OCI-LY1 (cell line): ENCODE measurements around the gene CTXND1.
"Not testable (repeated sequence)": the region's sequence is repeated elsewhere in the genome, so short reads cannot be mapped to it uniquely, and the experiment has no call there.

Experiments
- H2AFZ ChIP-seq: fragments of 200-600 bp; sonication (generic), shearing (Covaris generic); 2 replicates; pipeline ENCODE4 v1.6.0; 2014; ENCODE audit warnings: antibody characterized with exemption, mild to moderate bottlenecking, low read length
- H3F3A ChIP-seq: fragments of 200-600 bp; sonication (generic), shearing (Covaris generic); 2 replicates; pipeline ENCODE4 v1.6.0; 2014; ENCODE audit warnings: mild to moderate bottlenecking, antibody characterized with exemption, low read length, moderate library complexity; ENCODE audit not compliant: insufficient read depth
- H3K27ac ChIP-seq: fragments of 200-600 bp; sonication (generic); 2 replicates; pipeline ENCODE4 v1.5.1; 2014; ENCODE audit warnings: low read length, mixed run types, mild to moderate bottlenecking, low read depth; ENCODE audit not compliant: poor library complexity, severe bottlenecking
- H3K27me3 ChIP-seq: fragments of 200-600 bp; sonication (generic); 2 replicates; pipeline ENCODE4 v1.6.0; 2014; ENCODE audit warnings: antibody characterized with exemption, mild to moderate bottlenecking, low read length, moderate library complexity; ENCODE audit not compliant: insufficient read depth
- H3K36me3 ChIP-seq: fragments of 200-600 bp; sonication (generic); 2 replicates; pipeline ENCODE4 v1.6.1; 2014; ENCODE audit warnings: mild to moderate bottlenecking, antibody characterized with exemption, low read length, moderate library complexity, mixed read lengths; ENCODE audit not compliant: insufficient read depth
- H3K4me1 ChIP-seq: fragments of 200-600 bp; sonication (generic); 2 replicates; pipeline ENCODE4 v1.5.1; 2014; ENCODE audit warnings: mild to moderate bottlenecking, low read length, moderate library complexity; ENCODE audit not compliant: insufficient read depth, severe bottlenecking
- H3K4me2 ChIP-seq: fragments of 200-600 bp; sonication (generic), shearing (Covaris generic); 2 replicates; pipeline ENCODE4 v1.6.1; 2014; ENCODE audit warnings: low read length
- H3K4me3 ChIP-seq: fragments of 200-600 bp; sonication (generic); 2 replicates; pipeline ENCODE4 v1.5.1; 2014; ENCODE audit warnings: low read length, low read depth, mild to moderate bottlenecking, mixed read lengths; ENCODE audit not compliant: poor library complexity, severe bottlenecking
- H3K79me2 ChIP-seq: fragments of 200-600 bp; shearing (Covaris generic); 2 replicates; pipeline ENCODE4 v1.6.1; 2016; ENCODE audit warnings: mixed run types, low read length, mixed read lengths; ENCODE audit not compliant: insufficient read depth
- H3K9ac ChIP-seq: fragments of 200-600 bp; sonication (generic), shearing (Covaris generic); 2 replicates; pipeline ENCODE4 v1.6.1; 2014; ENCODE audit warnings: mild to moderate bottlenecking, low read length, mixed read lengths
- H3K9me2 ChIP-seq: fragments of 200-600 bp; sonication (generic), shearing (Covaris generic); 2 replicates; pipeline ENCODE4 v1.6.1; 2014; ENCODE audit warnings: low read depth, mild to moderate bottlenecking, low read length, mixed read lengths
- H3K9me3 ChIP-seq: fragments of 200-600 bp; shearing (Covaris generic); 2 replicates; pipeline ENCODE4 v1.6.1; 2014; ENCODE audit warnings: low read length, mixed read lengths
- H4K20me1 ChIP-seq: fragments of 200-600 bp; sonication (generic), shearing (Covaris generic); 2 replicates; pipeline ENCODE4 v1.6.0; 2016; ENCODE audit warnings: mild to moderate bottlenecking, low read length; ENCODE audit not compliant: insufficient read depth
- EZH2 ChIP-seq: fragments of 200-600 bp; sonication (generic), shearing (Covaris generic); IDR thresholded peaks from 2 replicates; pipeline ENCODE4 v1.8.0; 2017; ENCODE audit warnings: borderline replicate concordance, mixed run types, mild to moderate bottlenecking, antibody characterized with exemption, low read length, moderate library complexity, mixed read lengths
- TF ChIP-seq, protein P1 (sequence below): fragments of 200-600 bp; sonication (generic), shearing (Covaris generic); IDR thresholded peaks from 2 replicates; pipeline ENCODE4 v1.5.1; 2017; ENCODE audit warnings: mild to moderate bottlenecking, antibody characterized with exemption, low read length, moderate library complexity, mixed read lengths

Gene CTXND1

DNA sequence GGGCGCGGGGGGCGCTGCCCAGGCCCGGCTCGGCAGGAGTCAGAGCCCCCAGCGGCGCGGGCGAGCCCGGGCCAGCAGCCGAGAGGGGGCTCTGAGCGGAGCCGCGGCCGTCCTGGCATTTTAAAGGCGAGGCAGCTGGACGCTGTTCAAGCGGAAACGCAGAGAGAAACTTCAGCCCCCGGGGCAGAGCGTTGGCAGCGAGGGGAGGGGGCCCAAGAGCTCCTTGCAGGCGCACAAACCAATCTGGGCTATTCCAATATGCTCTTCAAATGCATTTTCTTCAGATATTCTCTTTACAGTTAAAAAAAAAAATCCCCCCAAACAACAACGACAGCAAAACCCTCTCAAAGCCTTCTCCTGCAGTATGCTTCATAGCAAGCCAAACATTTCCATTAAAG lies at the start of gene CTXND1:
TSS of gene CTXND1 (minus strand) at position 93 of the 398 bp plus-strand sequence. CDS start 50,264 bp downstream, outside the sequence.
- Histone ChIP-seq H3K4me3 (no peak within 1 kb of the TSS), H4K20me1 (no peaks in the 10 kb centered on the region), H3K9ac (no peak within 1 kb of the TSS), H2AFZ (no peak within 1 kb of the TSS), H3K9me3 (no peaks in the 10 kb centered on the region), H3K27ac (no peak within 1 kb of the TSS), H3K36me3 (no peaks in the 10 kb centered on the region), H3K4me1 (no peaks in the 10 kb centered on the region), H3K4me2 (no peak within 1 kb of the TSS), H3K79me2 (no peaks in the 10 kb centered on the region), H3F3A (no peaks in the 10 kb centered on the region), H3K9me2 (no peaks in the 10 kb centered on the region), H3K27me3 (0 out of 2 replicates have a peak, but pooled peaks cover 5% of the 10 kb centered on the region)
- no peak for TF ChIP-seq EZH2
- TF ChIP-seq, protein P1, sequence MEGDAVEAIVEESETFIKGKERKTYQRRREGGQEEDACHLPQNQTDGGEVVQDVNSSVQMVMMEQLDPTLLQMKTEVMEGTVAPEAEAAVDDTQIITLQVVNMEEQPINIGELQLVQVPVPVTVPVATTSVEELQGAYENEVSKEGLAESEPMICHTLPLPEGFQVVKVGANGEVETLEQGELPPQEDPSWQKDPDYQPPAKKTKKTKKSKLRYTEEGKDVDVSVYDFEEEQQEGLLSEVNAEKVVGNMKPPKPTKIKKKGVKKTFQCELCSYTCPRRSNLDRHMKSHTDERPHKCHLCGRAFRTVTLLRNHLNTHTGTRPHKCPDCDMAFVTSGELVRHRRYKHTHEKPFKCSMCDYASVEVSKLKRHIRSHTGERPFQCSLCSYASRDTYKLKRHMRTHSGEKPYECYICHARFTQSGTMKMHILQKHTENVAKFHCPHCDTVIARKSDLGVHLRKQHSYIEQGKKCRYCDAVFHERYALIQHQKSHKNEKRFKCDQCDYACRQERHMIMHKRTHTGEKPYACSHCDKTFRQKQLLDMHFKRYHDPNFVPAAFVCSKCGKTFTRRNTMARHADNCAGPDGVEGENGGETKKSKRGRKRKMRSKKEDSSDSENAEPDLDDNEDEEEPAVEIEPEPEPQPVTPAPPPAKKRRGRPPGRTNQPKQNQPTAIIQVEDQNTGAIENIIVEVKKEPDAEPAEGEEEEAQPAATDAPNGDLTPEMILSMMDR: no peak

DNA sequence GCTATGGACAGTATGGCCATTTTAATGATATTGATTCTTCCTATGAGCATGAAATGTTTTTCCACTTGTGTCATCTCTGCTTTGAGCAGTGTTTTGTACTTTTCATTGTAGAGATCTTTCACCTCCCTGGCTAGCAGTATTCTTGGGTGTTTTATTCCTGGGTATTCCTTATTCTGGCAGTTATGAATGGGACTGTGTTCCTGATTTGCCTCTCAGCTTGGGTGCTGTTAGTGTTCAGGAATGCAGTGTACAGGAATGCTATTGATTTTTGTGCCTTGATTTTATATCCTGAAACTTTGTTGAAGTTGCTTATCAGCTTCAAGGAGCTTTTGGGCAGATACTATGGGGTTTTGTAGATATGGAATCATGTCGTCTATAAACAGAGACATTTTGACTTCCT lies 49.5 kb upstream of the CTXND1 start:
- Histone ChIP-seq H2AFZ (no peak overlapping the region), H3K9me3 (no peaks in the 10 kb centered on the region), H3K4me3 (no peak overlapping the region), H3K27ac (no peak overlapping the region), H4K20me1 (no peaks in the 10 kb centered on the region), H3K9ac (no peak overlapping the region), H3K4me2 (no peak overlapping the region), H3K9me2 (no peaks in the 10 kb centered on the region), H3K79me2 (no peaks in the 10 kb centered on the region), H3K36me3 (no peaks in the 10 kb centered on the region), H3K4me1 (no peaks in the 10 kb centered on the region), H3F3A (no peaks in the 10 kb centered on the region), H3K27me3 (no peaks in the 10 kb centered on the region)
- TF ChIP-seq, protein P1: no peak
- no peak for TF ChIP-seq EZH2

DNA sequence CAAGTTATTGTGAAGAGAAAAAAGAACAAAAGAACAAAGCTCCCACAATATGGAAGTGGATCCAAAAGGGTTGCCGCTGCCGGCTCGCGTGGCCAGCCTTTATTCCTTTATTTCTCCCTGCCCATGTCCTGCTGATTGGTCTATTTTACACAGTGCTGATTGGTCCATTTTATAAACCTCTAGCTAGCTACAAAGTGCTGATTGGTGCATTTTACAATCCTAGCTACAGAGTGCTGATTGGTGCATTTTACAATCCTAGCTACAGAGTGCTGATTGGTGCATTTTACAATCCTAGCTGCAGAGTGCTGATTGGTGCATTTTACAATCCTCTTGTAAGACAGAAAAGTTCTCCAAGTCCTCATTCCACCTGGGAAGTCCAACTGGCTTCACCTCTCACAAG lies 43.8 kb upstream of the CTXND1 start:
- not testable (repeated sequence) for H3K4me2 ChIP-seq, H2AFZ ChIP-seq, H3K79me2 ChIP-seq, H3K4me3 ChIP-seq, H3K9me2 ChIP-seq, H4K20me1 ChIP-seq, H3K36me3 ChIP-seq, H3K9ac ChIP-seq, H3K27ac ChIP-seq, H3K4me1 ChIP-seq, H3K9me3 ChIP-seq, H3K27me3 ChIP-seq, H3F3A ChIP-seq

DNA sequence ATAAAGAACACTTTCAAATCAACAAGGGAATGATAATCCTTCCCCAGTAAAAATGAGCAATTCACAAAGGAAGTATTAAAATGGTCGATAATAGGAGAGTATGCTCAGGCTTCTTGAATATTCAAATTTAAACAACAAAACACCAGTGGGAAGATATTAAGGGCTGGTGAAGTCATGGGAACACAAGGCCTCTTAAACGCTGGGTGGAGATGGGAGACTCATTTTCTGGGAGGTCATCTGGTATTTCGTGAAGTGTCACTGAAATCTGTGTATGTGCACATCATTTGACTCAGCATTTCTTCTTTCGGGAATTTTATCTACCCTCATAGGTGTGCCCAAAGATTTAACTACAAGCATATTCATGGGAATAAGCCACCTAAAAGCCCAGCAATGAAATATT lies 40.1 kb upstream of the CTXND1 start:
- no peaks in the 10 kb centered on the region for H4K20me1 ChIP-seq
- H3K9me3 ChIP-seq: no peaks in the 10 kb centered on the region
- no peak overlapping the region for H3K9ac ChIP-seq
- no peaks in the 10 kb centered on the region for H3F3A ChIP-seq
- H3K27me3 ChIP-seq: no peaks in the 10 kb centered on the region; the same call in 1 of the 2 replicates
- no peak overlapping the region for H3K4me3 ChIP-seq
- H3K9me2 ChIP-seq: no peaks in the 10 kb centered on the region
- no peaks in the 10 kb centered on the region for H3K79me2 ChIP-seq
- H3K4me2 ChIP-seq: no peak overlapping the region
- no peak for TF ChIP-seq EZH2
- TF ChIP-seq, protein P1: no peak
- no peak overlapping the region for H3K27ac ChIP-seq
- H3K36me3 ChIP-seq: no peaks in the 10 kb centered on the region
- H2AFZ ChIP-seq: no peak overlapping the region
- H3K4me1 ChIP-seq: no peaks in the 10 kb centered on the region

DNA sequence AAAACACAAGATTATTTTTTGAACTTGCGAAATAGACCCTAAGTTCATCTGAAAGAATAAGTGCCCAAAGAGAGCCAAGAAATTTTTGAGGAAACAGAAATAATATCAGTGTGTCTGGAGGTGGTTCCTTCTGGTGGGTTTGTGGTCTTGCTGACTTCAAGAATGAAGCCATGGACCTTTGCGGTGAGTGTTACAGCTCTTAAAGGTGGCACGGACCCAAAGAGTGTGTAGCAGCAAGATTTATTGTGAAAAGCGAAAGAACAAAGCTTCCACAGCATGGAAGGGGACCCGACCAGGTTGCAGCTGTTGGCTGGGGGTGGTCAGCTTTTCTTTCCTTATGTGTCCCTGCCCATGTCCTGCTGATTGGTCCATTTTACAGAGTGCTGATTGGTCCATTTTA lies 38.9 kb upstream of the CTXND1 start:
- not testable (repeated sequence) for H3K4me3 ChIP-seq, H3F3A ChIP-seq, H3K9me3 ChIP-seq

More for the DNA sequence above, 38.9 kb upstream of the CTXND1 start:
- H3K9ac ChIP-seq, H3K27me3 ChIP-seq, H3K27ac ChIP-seq, H2AFZ ChIP-seq, H3K4me1 ChIP-seq, H4K20me1 ChIP-seq, H3K4me2 ChIP-seq, H3K9me2 ChIP-seq, H3K36me3 ChIP-seq, H3K79me2 ChIP-seq: not testable (repeated sequence)
